Pancreas (tissue), 10 donors: Measurements from ENCODE around the gene SLIT3. TPM values are rescaled to one million over a fixed set of nuclear protein-coding genes. Genes with fewer than 3 reads are reported as not detected.

Experiments
- ATAC-seq, 4 donors: fragments of 200-7000 bp; cut with Tn5 transposase; one replicate each; pipeline versions ENCODE4 v1.8.0 to v1.9.1; 2020; ENCODE audit warnings: mild to moderate bottlenecking in 4 of 4, moderate library complexity in 4 of 4
- DNase-seq, 6 donors: peaks; one replicate each; pipeline ENCODE4 v3.0.0-alpha.2; 2020
- FAIRE-seq: peaks from 2 replicates; lab custom pipeline; 2012; peaks lifted over from hg19 to GRCh38; lab: Jason Lieb, UNC
- H3K27ac ChIP-seq, 4 donors: fragments of 200-600 bp; sonication (generic); 1 replicate in 3 of 4; 2 replicates in 1 of 4; pipeline versions ENCODE4 v1.5.0 to v1.8.0; 2020
- H3K27me3 ChIP-seq, 4 donors: fragments of 200-600 bp; one replicate each; pipeline ENCODE4 v1.8.0; 2021
- H3K36me3 ChIP-seq, 3 donors: fragments of 200-600 bp; sonication (generic) in 1 of 3; one replicate each; pipeline versions ENCODE4 v1.5.0 to v1.8.0; 2020 to 2021
- H3K4me1 ChIP-seq, 3 donors: fragments of 200-600 bp; one replicate each; pipeline ENCODE4 v1.8.0; 2021
- H3K4me3 ChIP-seq, 4 donors: fragments of 200-600 bp; sonication (generic) in 2 of 4; one replicate each; pipeline versions ENCODE4 v1.5.0 to v1.8.0; 2020 to 2021
- H3K9me3 ChIP-seq, 4 donors: fragments of 200-600 bp; one replicate each; pipeline ENCODE4 v1.8.0; 2021
- WGBS, 2 donors: extraction: QIAGEN DNeasy Blood & Tissue Kit; methylation state at CpG; one replicate each; pipeline ENCODE4 v1.1.7; 2013; 5-methylcytosine and 5-hydroxymethylcytosine counted together
- intact Hi-C, 3 donors: fragments of 100-400 bp; cut with DNase I; formaldehyde crosslinking; loops; one replicate each; pipeline versions ENCODE4 v1.11.1 to v1.14.2; 2022
- polyA plus RNA-seq, 2 donors: library from polyadenylated mRNA; stranded (reverse); fragments of 200-250 nt; gene quantifications; one replicate each; pipeline ENCODE4 v1.2.3, GENCODE V29; 2013
- total RNA-seq, 6 donors: library from RNA; stranded (reverse); fragmentation: NEBNext Ultra II Directional in 4 of 6; extraction: Animal tissue kit (Norgen Biotek cat#: 25700) in 4 of 6; gene quantifications; one replicate each; pipeline versions ENCODE4 v1.2.1 to v1.2.4, GENCODE V29; 2021 to 2023
- TF ChIP-seq, protein P1 (sequence below), 4 donors: fragments of 200-600 bp; sonication (generic) in 3 of 4; IDR thresholded peaks; one replicate each; pipeline versions ENCODE4 v1.5.0 to v1.8.0; 2021; ENCODE audit warnings: antibody characterized with exemption in 4 of 4
- donor health status: healthy with polysubstance abuse.
- donor health status: DM: no; HTN: no; CAD: no; lungs with moderate emphysema.
- donor health status: DM: no; HTN: no; CAD: no.
- donor health status: control.
- donor health status: control.
- donor health status: Bipolar disorder and iron deficiency.
- donor health status: DM: yes; HTN: yes; CAD: no.
- donor health status: DM: no; HTN: no; CAD: no.
- donor health status: DM: no; HTN: no; CAD: no.
- donor health status: DM: yes; HTN: yes; CAD: no.

SLIT3 gene
- total and polyA plus RNA-seq, 8 donors: 1.1 to 11.4 (median 2.1) TPM

DNA sequence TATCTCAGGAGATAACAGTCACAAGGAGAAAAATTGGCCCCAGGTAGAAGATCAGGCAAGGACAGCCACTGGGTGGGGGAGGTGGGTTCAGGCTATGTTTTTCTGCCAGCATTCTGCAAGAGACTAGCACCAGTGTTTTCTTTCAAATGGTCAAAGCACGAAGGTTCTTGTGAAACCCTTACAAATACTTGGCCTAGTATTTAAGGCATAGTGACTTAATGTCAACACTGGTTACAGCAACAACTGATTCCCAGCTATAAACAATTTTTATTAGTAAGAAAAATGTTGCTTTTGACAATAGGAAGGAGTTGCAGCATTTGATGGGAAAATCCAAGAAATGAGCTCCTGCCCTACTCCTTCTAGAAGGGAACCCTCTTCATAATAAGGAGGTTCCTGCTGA, 349.6 kb downstream of the SLIT3 start:
- Histone ChIP-seq H3K27me3 (no peaks in the 10 kb centered on the region), H3K4me1 (no peaks in the 10 kb centered on the region), H3K4me3 (no peak overlapping the region), H3K9me3 (no peaks in the 10 kb centered on the region), H3K36me3 (no peaks in the 10 kb centered on the region), H3K27ac (no peak overlapping the region)
- WGBS, 2 donors: 67 to 71% methylated on average over 1 of the region's 1 CpG
- ATAC-seq: no peak
- TF ChIP-seq, protein P1, sequence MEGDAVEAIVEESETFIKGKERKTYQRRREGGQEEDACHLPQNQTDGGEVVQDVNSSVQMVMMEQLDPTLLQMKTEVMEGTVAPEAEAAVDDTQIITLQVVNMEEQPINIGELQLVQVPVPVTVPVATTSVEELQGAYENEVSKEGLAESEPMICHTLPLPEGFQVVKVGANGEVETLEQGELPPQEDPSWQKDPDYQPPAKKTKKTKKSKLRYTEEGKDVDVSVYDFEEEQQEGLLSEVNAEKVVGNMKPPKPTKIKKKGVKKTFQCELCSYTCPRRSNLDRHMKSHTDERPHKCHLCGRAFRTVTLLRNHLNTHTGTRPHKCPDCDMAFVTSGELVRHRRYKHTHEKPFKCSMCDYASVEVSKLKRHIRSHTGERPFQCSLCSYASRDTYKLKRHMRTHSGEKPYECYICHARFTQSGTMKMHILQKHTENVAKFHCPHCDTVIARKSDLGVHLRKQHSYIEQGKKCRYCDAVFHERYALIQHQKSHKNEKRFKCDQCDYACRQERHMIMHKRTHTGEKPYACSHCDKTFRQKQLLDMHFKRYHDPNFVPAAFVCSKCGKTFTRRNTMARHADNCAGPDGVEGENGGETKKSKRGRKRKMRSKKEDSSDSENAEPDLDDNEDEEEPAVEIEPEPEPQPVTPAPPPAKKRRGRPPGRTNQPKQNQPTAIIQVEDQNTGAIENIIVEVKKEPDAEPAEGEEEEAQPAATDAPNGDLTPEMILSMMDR (IDR thresholded peaks at IDR 0.05): no peak
- no peak for DNase-seq
- no peak for FAIRE-seq
- intact Hi-C loops: no loop called here

DNA sequence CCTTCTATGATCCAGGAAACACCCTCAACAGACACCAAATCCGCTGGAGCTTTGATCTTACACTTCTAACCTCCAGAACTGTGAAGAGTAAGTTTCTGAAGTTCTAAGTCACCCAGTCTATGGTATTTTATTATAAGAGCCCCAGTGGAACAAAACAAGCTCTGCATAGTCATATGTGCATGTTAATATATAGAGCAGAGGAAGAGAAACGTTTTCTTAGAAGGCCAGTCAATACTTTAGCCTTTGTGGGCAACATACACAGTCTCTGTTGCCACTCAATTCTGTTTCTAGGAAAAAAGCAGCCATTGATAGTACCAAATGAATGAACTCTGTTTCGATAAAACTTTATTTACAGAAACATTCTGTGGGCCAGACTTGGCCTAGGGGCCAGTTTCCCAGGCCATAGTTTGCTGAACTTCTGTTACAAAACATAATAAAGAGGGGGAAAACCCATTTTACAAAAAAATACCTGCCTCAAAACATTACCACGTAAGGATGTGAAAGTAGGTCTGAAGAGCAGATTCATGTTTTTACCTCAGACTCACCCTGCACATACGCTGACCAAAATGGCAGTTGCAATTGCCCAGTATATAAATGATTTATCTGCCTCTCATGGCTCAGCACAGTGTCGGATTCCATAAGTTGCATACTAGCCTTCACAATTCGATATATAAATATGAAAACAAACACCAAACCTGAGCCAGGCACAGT, 350.5 kb downstream of the SLIT3 start:
- intact Hi-C loops: no loop called here
- H3K27ac ChIP-seq: no peak overlapping the region
- no peaks in the 10 kb centered on the region for H3K27me3 ChIP-seq
- TF ChIP-seq, protein P1 (IDR thresholded peaks at IDR 0.05): no peak
- no peak for DNase-seq
- 81 to 90% methylated on average over 7 of the region's 7 CpGs for WGBS, 2 donors
- ATAC-seq: no peak
- no peaks in the 10 kb centered on the region for H3K36me3 ChIP-seq
- no peak for FAIRE-seq
- H3K4me1 ChIP-seq: no peaks in the 10 kb centered on the region
- no peak overlapping the region for H3K4me3 ChIP-seq
- no peaks in the 10 kb centered on the region for H3K9me3 ChIP-seq

DNA sequence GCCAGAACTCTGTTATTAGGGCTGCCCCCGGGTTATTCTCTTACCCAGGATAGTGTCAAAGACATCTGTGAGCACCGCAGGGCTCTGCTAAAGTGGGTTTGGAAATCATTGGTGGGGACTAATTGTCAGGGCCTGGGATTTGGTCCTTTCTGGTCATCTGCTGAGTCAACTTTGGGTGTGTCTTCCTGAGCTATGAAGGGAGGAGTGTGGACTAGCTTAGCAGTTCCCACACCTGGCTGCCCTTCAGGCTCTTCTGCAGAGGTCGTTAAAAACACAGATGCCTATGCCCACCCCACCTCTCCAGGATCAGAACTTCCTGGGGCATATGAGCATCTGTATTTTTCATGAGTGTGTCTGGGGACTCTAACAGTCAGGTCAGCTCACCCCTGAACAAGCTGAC, 352.2 kb downstream of the SLIT3 start:
- FAIRE-seq (no peak), ATAC-seq (no peak), DNase-seq (no peak)
- H3K4me1 ChIP-seq: no peaks in the 10 kb centered on the region
- 54 to 65% methylated on average over 3 of the region's 3 CpGs for WGBS, 2 donors
- no peaks in the 10 kb centered on the region for H3K27me3 ChIP-seq
- H3K4me3 ChIP-seq: no peak overlapping the region
- H3K9me3 ChIP-seq: no peaks in the 10 kb centered on the region
- H3K36me3 ChIP-seq: no peaks in the 10 kb centered on the region
- TF ChIP-seq, protein P1 (IDR thresholded peaks at IDR 0.05): no peak
- no peak overlapping the region for H3K27ac ChIP-seq
- intact Hi-C loops: no loop called here

DNA sequence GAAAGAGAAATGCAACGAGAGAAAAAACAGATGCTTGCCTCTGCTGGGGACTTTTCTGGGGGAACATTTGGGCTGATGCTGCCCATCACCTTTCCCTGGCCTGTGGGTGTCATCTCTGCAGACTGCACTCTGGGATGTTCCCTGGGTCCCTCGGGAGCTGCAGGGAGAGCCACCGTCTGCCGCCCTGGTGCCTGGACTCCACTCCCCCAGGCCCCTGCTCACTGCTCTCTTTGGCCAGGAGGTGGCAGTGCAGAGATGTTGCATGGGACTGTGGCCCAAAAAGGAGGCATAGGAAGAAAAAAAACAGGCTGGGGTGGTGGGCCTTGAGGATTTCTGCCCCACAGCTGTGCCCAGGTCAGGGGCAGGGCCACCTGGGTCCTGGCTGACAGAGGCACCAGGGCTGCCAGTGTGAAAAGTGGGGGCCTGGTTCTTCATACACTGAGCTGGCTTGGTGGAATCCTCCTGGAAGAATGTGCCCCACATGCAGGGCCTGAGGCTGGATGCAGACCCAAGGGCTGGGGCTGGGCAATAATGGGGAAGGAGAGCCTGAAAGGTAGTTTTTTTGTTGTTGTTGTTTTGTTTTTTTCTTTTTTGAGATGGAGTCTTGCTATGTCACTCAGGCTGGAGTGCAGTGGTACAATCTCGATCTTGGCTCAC, 353.6 kb downstream of the SLIT3 start:
- Histone ChIP-seq H3K9me3 (no peaks in the 10 kb centered on the region), H3K36me3 (no peaks in the 10 kb centered on the region), H3K27ac (no peak overlapping the region), H3K27me3 (no peaks in the 10 kb centered on the region), H3K4me3 (no peak overlapping the region), H3K4me1 (no peaks in the 10 kb centered on the region)
- peak in 4 of 6 donors; percentile 50 to 64 (median 53) for DNase-seq
- intact Hi-C loops: no loop called here
- FAIRE-seq: no peak
- 43% methylated on average over 5 of the region's 5 CpGs for WGBS, 2 donors
- peak; percentile 40 to 81 (median 60) for ATAC-seq
- TF ChIP-seq, protein P1 (IDR thresholded peaks at IDR 0.05): peak; percentile 31 to 62 (median 48)

DNA sequence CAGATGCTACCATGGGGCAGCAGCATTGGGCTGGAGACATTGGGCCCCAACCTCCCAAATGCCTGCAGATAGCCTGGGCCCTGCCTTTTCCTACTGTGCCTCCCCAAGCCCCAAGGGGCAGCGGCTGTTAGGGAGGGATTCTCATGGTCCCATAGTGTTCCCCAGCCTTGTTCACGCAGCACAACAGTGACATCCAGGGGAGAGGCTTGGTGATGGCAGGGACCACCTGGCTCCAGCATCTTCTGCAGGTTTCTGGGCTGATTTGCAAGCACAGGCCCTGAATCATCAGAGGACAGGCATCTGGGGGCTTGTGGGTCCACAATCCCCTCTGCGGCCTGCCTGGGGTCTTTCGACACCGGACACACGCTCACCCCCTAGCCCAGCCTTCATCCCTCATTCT, 354.6 kb downstream of the SLIT3 start:
- ATAC-seq (peak in 1 of 4 donors; percentile 27), DNase-seq (no peak), FAIRE-seq (no peak)
- H3K27me3 ChIP-seq: no peaks in the 10 kb centered on the region
- H3K9me3 ChIP-seq: no peaks in the 10 kb centered on the region
- no peaks in the 10 kb centered on the region for H3K4me1 ChIP-seq
- H3K36me3 ChIP-seq: no peaks in the 10 kb centered on the region
- H3K27ac ChIP-seq: no peak overlapping the region
- intact Hi-C loops: no loop called here
- TF ChIP-seq, protein P1 (IDR thresholded peaks at IDR 0.05): no peak
- H3K4me3 ChIP-seq: no peak overlapping the region
- WGBS, 2 donors: 87 to 88% methylated on average over 6 of the region's 6 CpGs
